Neuronal stem cell (in vitro differentiated cells): ENCODE measurements around the gene MGMT.

Experiments used
- DNase-seq: peaks from one replicate; pipeline ENCODE4 v3.0.0-alpha.2; 2013; ENCODE audit warnings: low spot score
- H2AFZ ChIP-seq: one replicate; pipeline ENCODE4 v1.6.1; 2013; ENCODE audit warnings: mild to moderate bottlenecking, low read length, inconsistent platforms
- H2AK5ac ChIP-seq: 2 replicates; pipeline ENCODE4 v1.6.1; 2013; ENCODE audit warnings: low read depth, mild to moderate bottlenecking, inconsistent platforms, low read length, moderate library complexity, mixed read lengths
- H2BK120ac ChIP-seq: 2 replicates; pipeline ENCODE4 v1.6.1; 2013; ENCODE audit warnings: low read depth, mild to moderate bottlenecking, inconsistent platforms, low read length, moderate library complexity, mixed read lengths
- H2BK12ac ChIP-seq: one replicate; pipeline ENCODE4 v1.6.1; 2013; ENCODE audit warnings: low read length, inconsistent platforms
- H2BK15ac ChIP-seq: 2 replicates; pipeline ENCODE4 v1.6.1; 2013; ENCODE audit warnings: mild to moderate bottlenecking, low read length, inconsistent platforms, mixed read lengths
- H2BK5ac ChIP-seq: one replicate; pipeline ENCODE4 v1.6.1; 2013; ENCODE audit warnings: inconsistent platforms, mild to moderate bottlenecking, low read length, moderate library complexity
- H3K14ac ChIP-seq: one replicate; pipeline ENCODE4 v1.6.1; 2013; ENCODE audit warnings: low read length, inconsistent platforms
- H3K18ac ChIP-seq: 2 replicates; pipeline ENCODE4 v1.6.1; 2013; ENCODE audit warnings: low read length, inconsistent platforms
- H3K23ac ChIP-seq: 2 replicates; pipeline ENCODE4 v1.6.1; 2013; ENCODE audit warnings: low read depth, mild to moderate bottlenecking, mixed read lengths, low read length, inconsistent platforms; ENCODE audit not compliant: poor library complexity
- H3K27ac ChIP-seq: replicated peaks from 3 replicates; pipeline ENCODE4 v1.5.1; 2013; ENCODE audit warnings: low read length, inconsistent platforms
- H3K27me3 ChIP-seq, 3 experiments: 2 replicates each; pipeline ENCODE4 v1.6.1; 2013; ENCODE audit warnings: low read length in 3 of 3, mild to moderate bottlenecking in 2 of 3, inconsistent platforms in 1 of 3, low read depth in 1 of 3, mixed read lengths in 1 of 3, moderate library complexity in 1 of 3; ENCODE audit not compliant: control insufficient read depth in 3 of 3, insufficient read depth in 3 of 3
- H3K36me3 ChIP-seq, 2 donors: replicated peaks in 1 of 2; 2 replicates each; pipeline ENCODE4 v1.6.1; 2013; ENCODE audit warnings: low read length in 2 of 2; ENCODE audit not compliant: control insufficient read depth in 2 of 2, insufficient read depth in 2 of 2
- H3K4ac ChIP-seq: 2 replicates; pipeline ENCODE4 v1.6.1; 2013; ENCODE audit warnings: inconsistent platforms, mild to moderate bottlenecking, low read length, moderate library complexity
- H3K4me1 ChIP-seq, 2 donors: 1 replicate in 1 of 2; 2 replicates in 1 of 2; pipeline ENCODE4 v1.6.1; 2013; ENCODE audit warnings: low read length in 2 of 2, low read depth in 1 of 2; ENCODE audit not compliant: control insufficient read depth in 2 of 2, insufficient read depth in 1 of 2
- H3K4me2 ChIP-seq: one replicate; pipeline ENCODE4 v1.6.1; 2013; ENCODE audit warnings: mild to moderate bottlenecking, low read length, inconsistent platforms; ENCODE audit not compliant: insufficient read depth, poor library complexity, severe bottlenecking
- H3K4me3 ChIP-seq, 2 donors: 2 replicates each; pipeline ENCODE4 v1.5.1; 2013; ENCODE audit warnings: low read length in 2 of 2, mild to moderate bottlenecking in 2 of 2, inconsistent platforms in 1 of 2, moderate library complexity in 1 of 2
- H3K79me1 ChIP-seq: one replicate; pipeline ENCODE4 v1.6.1; 2013; ENCODE audit warnings: low read depth, mild to moderate bottlenecking, inconsistent platforms, low read length, moderate library complexity
- H3K9ac ChIP-seq: one replicate; pipeline ENCODE4 v1.6.1; 2013; ENCODE audit warnings: mild to moderate bottlenecking, low read depth, low read length, inconsistent platforms; ENCODE audit not compliant: poor library complexity
- H3K9me3 ChIP-seq, 2 donors: replicated peaks in 1 of 2; 2 replicates each; pipeline versions ENCODE3 to v1.6.1; 2013; ENCODE audit warnings: low read length in 2 of 2, mild to moderate bottlenecking in 2 of 2, inconsistent platforms in 1 of 2, low read depth in 1 of 2, mixed read lengths in 1 of 2, moderate library complexity in 1 of 2; ENCODE audit not compliant: control insufficient read depth in 2 of 2, insufficient read depth in 1 of 2
- H4K8ac ChIP-seq: one replicate; pipeline ENCODE4 v1.6.1; 2013; ENCODE audit warnings: low read depth, mild to moderate bottlenecking, inconsistent platforms, low read length, moderate library complexity
- H4K91ac ChIP-seq: one replicate; pipeline ENCODE4 v1.6.1; 2013; ENCODE audit warnings: low read length, low read depth, mild to moderate bottlenecking, inconsistent platforms; ENCODE audit not compliant: poor library complexity
- WGBS, 2 donors: extraction: QIAGEN DNeasy Blood & Tissue Kit; methylation state at CpG; one replicate each; pipeline ENCODE4 v1.1.7; 2013; ENCODE audit warnings: missing lambda C conversion rate in 2 of 2, mixed read lengths in 1 of 2; ENCODE audit not compliant: insufficient read length in 2 of 2, insufficient replicate concordance in 1 of 2; ENCODE audit errors: extremely low coverage in 2 of 2; 5-methylcytosine and 5-hydroxymethylcytosine counted together

The MGMT gene

DNA sequence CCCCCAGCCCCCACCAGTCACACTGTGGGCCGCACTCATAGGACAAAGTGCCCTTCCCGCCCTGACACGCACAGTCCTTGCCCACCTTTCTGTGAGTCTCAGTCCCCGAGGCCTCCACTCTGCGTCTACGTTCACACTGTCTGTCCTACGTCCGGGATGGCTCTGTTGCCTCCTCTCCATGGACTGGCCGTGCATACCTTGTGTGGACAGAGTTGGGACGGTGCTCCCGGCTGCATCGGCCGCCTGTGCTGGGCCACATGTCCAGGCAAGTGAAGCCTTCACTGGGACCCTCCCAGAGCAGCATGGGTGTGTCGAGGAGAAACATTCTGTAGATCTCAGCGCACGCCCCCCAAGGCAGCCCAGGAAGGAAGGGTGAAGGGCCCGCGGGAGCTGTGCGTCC lies 239.0 kb downstream of the MGMT start:
- Histone ChIP-seq H3K18ac (peak overlapping the region; percentile 78), H2BK12ac (peak overlapping the region; percentile 33)
- DNase-seq, result no peak

DNA sequence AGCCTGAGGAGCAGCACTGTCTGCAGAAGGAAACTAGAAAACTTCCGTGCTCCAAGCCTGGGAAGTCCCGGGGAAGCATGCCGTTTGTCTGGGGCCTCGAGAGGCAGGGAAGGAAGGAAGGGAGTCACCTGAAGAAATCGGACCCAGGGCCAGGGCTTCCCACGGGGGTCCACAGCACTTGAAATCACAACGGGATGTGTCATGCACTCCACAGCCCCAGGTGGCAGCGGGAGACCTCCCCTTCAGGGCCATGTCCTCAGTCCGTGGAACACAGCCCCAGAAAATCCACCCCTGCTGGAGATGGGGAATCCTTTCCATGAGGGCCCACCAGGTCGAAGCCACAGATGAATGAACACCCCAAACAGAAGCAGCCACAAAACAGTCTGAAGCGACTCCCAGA lies 239.5 kb downstream of the MGMT start:
- Histone ChIP-seq H3K27me3 (no peaks in the 10 kb centered on the region), H3K4me2 (no peak overlapping the region), H2BK5ac (no peak overlapping the region), H2BK15ac (peak overlapping the region; percentile 3), H3K9me3 (no peaks in the 10 kb centered on the region), H2BK120ac (no peak overlapping the region), H2AFZ (no peak overlapping the region), H3K4me1 (peaks cover 0 to 8% of the 10 kb centered on the region in 2 donors), H3K4ac (no peak overlapping the region), H3K79me1 (no peaks in the 10 kb centered on the region), H3K14ac (no peak overlapping the region), H2AK5ac (peak overlapping the region; percentile 60), H4K8ac (no peak overlapping the region), H2BK12ac (no peak overlapping the region), H3K27ac (no peak overlapping the region), H3K36me3 (no peaks in the 10 kb centered on the region), H3K9ac (no peak overlapping the region), H4K91ac (no peak overlapping the region), H3K18ac (peak overlapping the region; percentile 78), H3K23ac (no peak overlapping the region), H3K4me3 (no peak overlapping the region)
- no CpG with 5 or more reads among the region's 11 CpGs for WGBS, 2 donors
- no peak for DNase-seq

More for the DNA sequence above, 239.0 kb downstream of the MGMT start:
- H2AK5ac ChIP-seq, result peak overlapping the region; percentile 60
- H3K4me3 ChIP-seq, result no peak overlapping the region
- H4K8ac ChIP-seq, result no peak overlapping the region
- H3K9ac ChIP-seq, result no peak overlapping the region
- peak overlapping the region; percentile 4 for H3K23ac ChIP-seq
- no CpG with 5 or more reads among the region's 19 CpGs for WGBS, 2 donors
- no peak overlapping the region for H3K27ac ChIP-seq
- peaks cover 0 to 6% of the 10 kb centered on the region in 2 donors for H3K4me1 ChIP-seq
- peak overlapping the region; percentile 3 for H2BK15ac ChIP-seq
- H3K36me3 ChIP-seq, result no peaks in the 10 kb centered on the region
- H2BK120ac ChIP-seq, result no peak overlapping the region
- H4K91ac ChIP-seq, result no peak overlapping the region
- H3K4me2 ChIP-seq, result no peak overlapping the region
- H2AFZ ChIP-seq, result no peak overlapping the region
- no peak overlapping the region for H3K14ac ChIP-seq
- no peaks in the 10 kb centered on the region for H3K9me3 ChIP-seq
- H3K4ac ChIP-seq, result peak overlapping the region; percentile 79
- no peak overlapping the region for H2BK5ac ChIP-seq
- no peaks in the 10 kb centered on the region for H3K27me3 ChIP-seq
- no peaks in the 10 kb centered on the region for H3K79me1 ChIP-seq

DNA sequence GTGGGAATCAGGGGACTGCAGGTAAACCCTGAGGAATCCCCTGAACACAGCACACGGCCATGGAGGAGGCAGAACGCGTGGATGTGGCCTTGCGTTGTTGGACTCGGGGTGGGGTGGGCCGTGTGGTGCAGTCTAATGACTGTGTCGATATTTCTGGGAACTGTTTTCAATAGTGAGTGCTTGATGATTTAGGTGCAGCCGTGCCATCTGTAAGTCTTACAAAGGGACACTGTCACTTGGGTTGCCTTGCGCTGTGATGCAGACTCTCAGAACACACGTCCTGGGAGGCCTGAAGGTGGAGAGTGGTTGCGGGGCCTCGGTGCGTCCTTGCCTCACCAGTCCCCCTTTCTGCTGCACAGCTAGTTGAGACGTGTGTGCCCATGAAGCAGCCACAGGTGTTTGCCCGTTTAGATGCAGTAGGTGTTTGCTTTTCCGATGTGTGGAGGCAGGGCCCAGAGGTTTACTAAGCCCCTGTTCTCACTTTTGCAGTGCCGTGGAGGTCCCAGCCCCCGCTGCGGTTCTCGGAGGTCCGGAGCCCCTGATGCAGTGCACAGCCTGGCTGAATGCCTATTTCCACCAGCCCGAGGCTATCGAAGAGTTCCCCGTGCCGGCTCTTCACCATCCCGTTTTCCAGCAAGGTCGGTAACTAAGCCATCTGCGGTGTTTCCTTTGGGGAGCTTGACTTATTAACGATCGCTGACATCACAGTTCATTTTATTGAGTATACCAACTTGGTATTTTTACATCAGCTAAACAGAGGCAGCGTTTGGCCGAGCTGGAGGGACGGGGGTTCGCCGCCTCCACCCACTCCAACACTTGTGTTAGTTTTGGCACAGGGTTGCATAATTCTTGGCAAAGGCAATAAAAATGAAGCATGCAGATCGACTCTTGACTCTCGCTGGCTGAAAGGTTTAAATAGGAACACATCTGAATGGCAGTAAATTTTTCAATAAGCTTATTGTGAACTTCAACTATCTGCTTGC lies 240.7 kb downstream of the MGMT start:
- no peak overlapping the region for H3K27ac ChIP-seq
- no peak overlapping the region for H2AK5ac ChIP-seq
- H3K9me3 ChIP-seq, result no peaks in the 10 kb centered on the region
- H3K4ac ChIP-seq, result no peak overlapping the region
- peak overlapping the region; percentile 63 for H2BK12ac ChIP-seq
- no peak overlapping the region for H3K4me3 ChIP-seq
- H4K8ac ChIP-seq, result no peak overlapping the region
- no peak for DNase-seq
- no peaks in the 10 kb centered on the region for H3K36me3 ChIP-seq
- H3K79me1 ChIP-seq, result no peaks in the 10 kb centered on the region
- no peak overlapping the region for H2AFZ ChIP-seq
- no peak overlapping the region for H4K91ac ChIP-seq
- WGBS, 2 donors, result no CpG with 5 or more reads among the region's 37 CpGs
- no peak overlapping the region for H2BK5ac ChIP-seq
- peaks cover 0 to 13% of the 10 kb centered on the region in 2 donors for H3K4me1 ChIP-seq
- peak overlapping the region; percentile 82 for H3K14ac ChIP-seq
- H2BK120ac ChIP-seq, result no peak overlapping the region
- no peak overlapping the region for H3K4me2 ChIP-seq
- peak overlapping the region; percentile 76 for H3K23ac ChIP-seq
- H3K27me3 ChIP-seq, result no peaks in the 10 kb centered on the region
- peak overlapping the region; percentile 83 for H3K18ac ChIP-seq
- H2BK15ac ChIP-seq, result no peak overlapping the region
- H3K9ac ChIP-seq, result no peak overlapping the region

DNA sequence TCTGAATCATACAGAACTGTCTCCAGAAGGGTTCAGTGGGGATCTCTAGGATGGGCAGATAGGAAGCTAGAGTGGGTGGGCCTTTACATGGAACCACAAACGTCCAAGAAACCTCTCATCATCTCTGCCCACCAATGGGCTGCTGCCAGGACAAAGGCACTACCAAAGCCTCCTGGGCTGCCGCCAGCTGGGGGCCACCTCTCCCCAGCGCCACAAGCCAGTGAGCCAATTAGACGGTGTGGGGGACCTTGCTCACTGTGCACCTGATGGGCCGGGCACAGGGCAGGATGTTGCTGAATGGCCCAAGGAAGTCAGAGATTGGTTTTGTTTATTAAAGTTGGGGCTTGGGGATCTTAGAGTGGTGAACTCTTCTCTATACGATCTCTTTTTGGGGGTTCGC lies 242.1 kb downstream of the MGMT start:
- Histone ChIP-seq H3K36me3 (no peaks in the 10 kb centered on the region), H3K18ac (no peak overlapping the region)

More for the DNA sequence above, 242.1 kb downstream of the MGMT start:
- Histone ChIP-seq H3K27ac (no peak overlapping the region), H2BK15ac (no peak overlapping the region), H3K9me3 (no peaks in the 10 kb centered on the region), H3K23ac (no peak overlapping the region), H2AK5ac (no peak overlapping the region), H3K4me3 (no peak overlapping the region), H3K27me3 (no peaks in the 10 kb centered on the region), H3K14ac (no peak overlapping the region), H3K4me1 (peaks cover 0 to 13% of the 10 kb centered on the region in 2 donors), H4K91ac (no peak overlapping the region), H3K9ac (no peak overlapping the region), H2BK5ac (no peak overlapping the region), H2BK12ac (no peak overlapping the region), H3K4ac (no peak overlapping the region), H3K4me2 (no peak overlapping the region), H2AFZ (no peak overlapping the region), H4K8ac (no peak overlapping the region), H2BK120ac (no peak overlapping the region), H3K79me1 (no peaks in the 10 kb centered on the region)
- no CpG with 5 or more reads among the region's 7 CpGs for WGBS, 2 donors
- DNase-seq, result no peak
